GM18858 (cell line): ENCODE results near the gene ZBTB42.
A peak's percentile ranks its signal among the peaks of the same experiment; 100 is the strongest.

ENCODE experiments used
- ATAC-seq: cut with Tn5 transposase; IDR thresholded peaks from one replicate; pipeline ENCODE4 v1.9.1; 2021; ENCODE audit not compliant: unreplicated experiment

Gene ZBTB42

DNA sequence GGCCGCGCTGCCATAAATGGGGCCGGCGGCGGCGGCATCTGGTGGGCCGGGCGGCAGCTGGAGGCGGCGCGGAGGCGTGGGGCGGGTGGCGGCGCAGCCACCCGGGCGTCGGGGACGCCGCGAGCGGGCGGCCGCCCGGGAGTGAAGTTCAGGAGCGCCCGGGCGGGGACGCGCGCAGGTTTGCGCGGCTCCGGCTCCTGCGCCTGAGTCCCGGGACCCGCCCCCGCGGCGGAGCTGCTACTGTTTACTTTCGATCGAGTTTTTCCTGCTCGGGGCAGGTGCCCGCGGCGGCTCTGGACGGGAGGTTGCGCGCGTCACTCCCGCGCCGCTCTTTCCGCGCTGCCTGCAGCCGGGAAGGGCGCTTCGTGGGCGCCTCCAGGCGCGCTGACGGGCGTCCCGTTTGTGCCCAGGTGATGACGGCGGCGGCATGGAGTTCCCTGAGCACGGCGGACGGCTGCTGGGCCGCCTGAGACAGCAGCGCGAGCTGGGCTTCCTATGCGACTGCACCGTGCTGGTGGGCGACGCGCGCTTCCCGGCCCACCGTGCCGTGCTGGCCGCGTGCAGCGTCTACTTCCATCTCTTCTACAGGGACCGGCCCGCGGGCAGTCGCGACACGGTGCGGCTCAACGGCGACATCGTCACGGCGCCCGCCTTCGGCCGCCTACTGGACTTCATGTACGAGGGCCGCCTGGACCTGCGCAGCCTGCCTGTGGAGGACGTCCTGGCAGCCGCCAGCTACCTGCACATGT, at the start of gene ZBTB42:
ZBTB42 (plus strand) TSS at position 331 of the 749 bp plus-strand sequence; CDS start at position 428, 97 bp downstream.
- no peak for ATAC-seq

DNA sequence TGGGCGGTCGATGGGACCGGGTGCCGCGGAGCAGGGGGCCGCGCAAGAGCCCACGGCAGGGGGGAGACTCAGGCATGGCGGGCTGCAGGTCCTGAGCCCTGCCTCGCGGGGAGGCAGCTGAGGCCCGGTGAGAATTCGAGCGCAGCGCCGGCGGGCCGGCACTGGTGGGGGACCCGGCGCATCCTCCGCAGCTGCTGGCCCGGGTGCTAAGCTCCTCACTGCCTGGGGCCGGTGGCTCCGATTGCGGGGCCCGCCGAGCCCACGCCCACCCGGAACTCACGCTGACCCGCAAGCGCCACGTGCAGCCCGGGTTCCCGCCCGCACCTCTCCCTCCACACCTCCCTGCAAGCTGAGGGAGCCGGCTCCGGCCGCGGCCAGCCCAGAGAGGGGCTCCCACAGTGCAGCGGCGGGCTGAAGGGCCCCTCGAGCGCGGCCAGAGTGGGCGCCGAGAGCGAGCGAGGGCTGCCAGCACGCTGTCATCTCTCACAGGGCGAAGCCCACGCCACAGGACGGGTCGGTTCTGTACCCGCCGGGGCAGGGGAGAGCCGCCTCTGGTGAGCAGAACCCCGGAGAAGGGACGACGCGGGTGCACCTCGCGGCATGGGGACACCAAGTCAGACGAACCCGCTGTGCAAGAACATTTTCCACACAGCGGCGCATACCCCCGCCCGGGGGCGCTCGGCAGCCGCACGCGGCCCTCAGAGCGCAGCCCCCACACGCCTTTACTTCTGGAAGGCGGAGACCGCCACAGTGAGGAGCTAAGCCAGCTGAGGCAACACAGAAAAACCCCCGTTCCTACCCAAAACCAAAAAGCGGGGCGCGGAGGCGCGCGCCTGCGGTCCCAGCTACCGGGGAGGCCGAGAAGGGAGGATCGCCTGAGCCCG, 49.1 kb upstream of the ZBTB42 start:
- no peak for ATAC-seq

DNA sequence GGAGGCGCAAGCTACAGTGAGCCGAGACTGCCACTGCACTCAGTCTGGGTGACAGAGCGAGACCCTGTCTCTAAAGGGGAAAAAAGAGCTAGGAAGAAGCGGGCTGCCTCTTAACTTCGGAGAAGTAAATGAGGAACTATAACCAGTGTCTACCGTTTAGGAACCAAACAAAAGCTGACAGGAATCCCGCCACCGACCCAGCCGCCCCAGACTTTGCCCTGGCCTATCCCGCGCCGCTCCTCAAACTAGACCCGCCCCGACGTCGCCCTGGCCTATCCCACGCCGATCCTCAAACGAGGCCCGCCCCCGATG, 48.5 kb upstream of the ZBTB42 start:
- ATAC-seq: peak; percentile 54

DNA sequence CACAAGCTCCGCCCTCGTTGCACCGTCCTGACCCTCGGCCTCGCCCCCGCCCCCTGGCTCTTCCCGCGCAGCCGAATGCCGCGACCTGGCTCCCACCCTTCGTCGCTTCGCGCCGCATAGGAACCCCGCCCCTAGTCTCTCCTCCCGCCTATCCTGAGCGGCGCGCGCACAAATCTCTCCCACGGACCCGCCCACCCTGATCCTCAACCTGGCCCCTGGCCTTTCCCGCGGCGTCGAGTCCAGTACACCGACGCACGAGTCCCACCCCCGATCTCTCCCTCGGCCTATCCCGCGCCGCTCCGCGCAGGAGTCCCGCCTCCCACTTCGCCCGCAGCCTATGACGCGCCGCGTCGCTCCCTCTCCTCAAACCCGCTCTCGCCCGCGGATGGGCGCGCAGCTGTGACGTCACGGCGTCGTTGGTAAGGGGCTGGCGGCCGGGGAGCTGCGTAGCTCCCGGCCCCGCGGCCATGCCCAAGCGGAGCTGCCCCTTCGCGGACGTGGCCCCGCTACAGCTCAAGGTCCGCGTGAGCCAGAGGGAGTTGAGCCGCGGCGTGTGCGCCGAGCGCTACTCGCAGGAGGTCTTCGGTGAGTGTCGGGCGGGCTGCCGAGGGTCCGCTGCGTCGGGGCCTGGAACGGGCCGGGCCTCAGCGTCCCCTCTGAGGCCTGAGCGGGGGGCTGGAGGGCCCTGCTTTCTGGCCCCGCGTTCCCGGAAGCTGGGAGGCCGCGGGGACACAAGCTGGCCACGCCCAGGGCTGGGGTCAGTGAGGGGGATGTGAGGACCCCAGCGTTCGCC, 48.0 kb upstream of the ZBTB42 start, which contains the start of gene SIVA1:
SIVA1 (plus strand) TSS at position 413 of the 793 bp plus-strand sequence; CDS start at position 468, 55 bp downstream.
- ATAC-seq: peak; percentile 88

DNA sequence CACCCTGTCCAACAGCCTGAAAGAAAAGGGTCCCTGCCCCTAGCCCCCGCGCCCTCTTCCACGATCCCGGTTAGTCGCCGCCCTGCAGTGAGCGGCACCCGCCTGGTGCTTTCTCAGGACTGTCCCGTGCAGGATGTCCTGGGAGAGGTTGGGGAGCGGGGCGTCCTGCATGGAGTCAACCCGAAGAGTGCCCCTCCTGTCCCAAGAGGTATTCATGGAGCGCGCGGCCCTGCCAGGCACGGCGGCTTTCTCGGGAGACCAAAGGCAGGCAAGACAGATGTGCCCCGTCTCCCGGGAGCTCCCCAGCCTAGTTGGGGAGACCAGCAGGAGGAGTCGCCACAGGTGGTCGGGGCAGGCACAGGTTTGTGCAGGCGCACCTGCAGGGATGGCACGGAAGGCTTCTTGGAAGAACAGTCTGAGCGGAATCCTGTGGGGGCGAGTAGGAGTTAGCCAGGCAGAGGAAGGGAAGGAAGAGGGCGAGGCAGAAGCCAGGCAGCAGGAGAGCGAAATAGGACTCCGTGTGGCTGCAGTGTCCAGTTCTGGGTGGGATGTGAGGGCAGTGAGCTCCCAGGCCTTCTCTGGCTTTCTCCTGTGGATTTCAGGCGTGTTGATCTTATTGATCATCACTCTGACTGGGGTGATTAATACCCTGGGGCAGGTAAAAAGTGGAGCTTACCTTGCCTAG, 47.2 kb upstream of the ZBTB42 start:
- no peak for ATAC-seq

DNA sequence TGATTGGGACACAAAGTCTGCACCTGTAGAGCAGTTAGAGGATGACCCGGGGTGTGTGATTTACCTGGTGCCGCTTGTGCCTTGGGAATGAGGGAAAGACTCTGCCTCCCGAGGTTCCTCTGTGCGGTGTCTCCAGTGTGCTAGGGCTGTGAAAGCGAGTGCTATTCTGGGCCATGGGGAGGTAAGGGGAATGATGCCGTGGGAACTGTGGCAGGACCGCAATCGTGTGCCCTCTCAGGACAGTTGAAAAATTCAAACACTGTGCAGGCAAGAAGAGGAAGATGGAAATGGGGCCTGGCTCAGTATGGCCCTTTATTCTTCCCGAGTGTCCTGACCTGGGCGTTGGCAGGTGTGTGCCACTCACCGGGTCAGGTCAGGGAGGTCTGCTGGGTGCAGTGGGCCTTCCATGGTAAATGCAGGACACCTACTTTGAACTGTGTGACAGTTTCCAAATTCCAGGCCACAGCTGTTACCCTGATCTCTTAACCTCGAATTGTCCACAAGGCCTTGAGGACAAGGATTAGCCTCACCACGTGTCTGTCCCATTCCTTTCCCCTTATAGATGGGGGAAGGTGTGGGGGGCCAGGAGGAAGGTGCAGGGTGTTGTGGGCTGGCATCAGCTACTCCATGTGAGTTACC, 46.6 kb upstream of the ZBTB42 start:
- no peak for ATAC-seq

DNA sequence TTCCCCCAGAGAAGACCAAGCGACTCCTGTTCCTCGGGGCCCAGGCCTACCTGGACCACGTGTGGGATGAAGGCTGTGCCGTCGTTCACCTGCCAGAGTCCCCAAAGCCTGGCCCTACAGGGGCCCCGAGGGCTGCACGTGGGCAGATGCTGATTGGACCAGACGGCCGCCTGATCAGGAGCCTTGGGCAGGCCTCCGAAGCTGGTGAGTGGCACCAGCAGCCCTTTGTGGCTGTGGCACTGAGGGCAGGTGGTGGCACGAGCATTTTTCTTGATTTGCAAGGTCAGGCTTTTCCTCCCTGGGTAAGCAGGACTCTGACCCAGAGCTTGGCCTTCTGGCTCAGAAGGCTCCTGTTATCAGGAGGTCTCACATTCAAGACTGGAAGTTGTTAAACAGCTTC, 45.3 kb upstream of the ZBTB42 start:
- ATAC-seq: no peak

DNA sequence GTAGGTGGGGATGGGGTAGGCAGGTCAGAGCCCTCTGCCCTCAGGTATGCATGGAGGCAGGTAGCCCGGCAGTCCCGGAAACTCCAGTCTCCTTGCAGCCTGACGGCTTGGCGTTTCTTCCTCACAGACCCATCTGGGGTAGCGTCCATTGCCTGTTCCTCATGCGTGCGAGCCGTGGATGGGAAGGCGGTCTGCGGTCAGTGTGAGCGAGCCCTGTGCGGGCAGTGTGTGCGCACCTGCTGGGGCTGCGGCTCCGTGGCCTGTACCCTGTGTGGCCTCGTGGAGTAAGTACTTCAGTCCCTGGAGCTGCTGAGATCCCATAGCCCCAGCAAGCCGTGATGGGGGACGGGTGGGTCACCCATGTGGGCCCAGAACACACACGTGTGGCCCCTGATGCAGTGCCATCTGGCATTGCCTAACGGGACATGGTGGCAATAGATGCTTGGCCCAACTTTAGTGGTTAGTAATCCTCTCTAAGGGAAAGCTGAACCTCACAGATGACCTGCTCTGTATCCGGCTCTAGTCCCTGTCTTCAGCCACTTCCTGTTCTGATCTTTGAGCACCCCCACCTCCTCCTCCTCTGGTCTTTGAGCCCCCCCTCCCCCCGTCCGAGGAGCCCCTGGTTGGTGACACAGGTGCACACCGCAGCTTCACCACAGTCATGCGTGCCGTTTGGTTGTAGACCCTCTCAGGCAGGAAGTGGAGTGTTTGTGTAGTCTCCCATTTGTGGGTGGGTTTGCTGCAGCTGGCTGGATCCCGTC, 44.2 kb upstream of the ZBTB42 start:
- ATAC-seq: no peak

DNA sequence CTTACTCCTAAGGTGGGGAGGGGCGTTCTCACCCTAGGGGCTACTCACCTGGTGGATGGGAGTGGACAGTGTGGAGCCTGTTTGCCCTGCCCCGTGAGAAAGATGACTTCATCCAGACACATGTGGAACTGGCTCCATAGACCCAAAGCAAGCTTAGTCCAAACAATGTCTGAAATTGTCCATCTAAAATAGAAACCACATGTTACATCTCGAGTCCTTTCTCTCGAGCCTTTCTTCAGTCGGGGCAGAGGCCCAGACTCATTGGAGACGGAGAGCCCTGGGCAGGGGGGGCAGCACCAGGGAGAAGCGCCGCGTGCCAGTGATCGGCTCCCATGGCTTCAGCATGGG, 43.7 kb upstream of the ZBTB42 start:
- ATAC-seq: no peak

DNA sequence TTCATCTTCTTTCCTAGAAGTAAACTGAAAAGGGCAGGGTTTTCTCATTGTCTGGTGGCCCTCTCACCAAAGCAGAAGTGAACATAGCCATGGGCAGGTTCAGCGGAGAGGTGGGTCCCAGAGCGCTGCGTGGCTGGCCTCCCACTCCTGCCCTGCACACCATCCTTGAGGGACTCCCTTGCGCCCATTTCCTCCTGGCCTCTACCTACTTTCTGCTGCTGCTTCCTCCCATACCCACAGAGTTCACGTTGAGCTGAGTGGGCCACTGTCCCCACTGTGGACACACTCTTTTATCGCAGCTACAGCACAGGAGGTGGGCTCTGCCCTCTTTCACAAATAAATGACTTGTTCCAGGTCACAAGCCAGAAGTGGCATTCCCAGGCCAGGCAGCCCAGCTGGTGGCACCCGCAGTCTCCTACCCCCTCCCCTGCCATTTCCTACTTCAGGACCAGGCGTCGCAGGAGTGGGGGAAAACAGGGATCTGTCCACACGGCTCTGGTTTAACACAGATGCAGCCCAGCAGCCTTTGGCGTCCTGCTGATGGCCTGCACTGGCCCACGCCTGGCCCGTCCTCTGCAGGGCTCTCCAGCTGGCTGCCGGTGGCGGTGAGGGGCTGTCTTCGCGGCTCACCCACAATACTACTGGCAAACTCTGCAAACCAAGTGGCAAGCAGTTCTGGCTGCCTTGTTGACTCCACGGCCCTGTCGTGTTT, 43.1 kb upstream of the ZBTB42 start:
- ATAC-seq: no peak

DNA sequence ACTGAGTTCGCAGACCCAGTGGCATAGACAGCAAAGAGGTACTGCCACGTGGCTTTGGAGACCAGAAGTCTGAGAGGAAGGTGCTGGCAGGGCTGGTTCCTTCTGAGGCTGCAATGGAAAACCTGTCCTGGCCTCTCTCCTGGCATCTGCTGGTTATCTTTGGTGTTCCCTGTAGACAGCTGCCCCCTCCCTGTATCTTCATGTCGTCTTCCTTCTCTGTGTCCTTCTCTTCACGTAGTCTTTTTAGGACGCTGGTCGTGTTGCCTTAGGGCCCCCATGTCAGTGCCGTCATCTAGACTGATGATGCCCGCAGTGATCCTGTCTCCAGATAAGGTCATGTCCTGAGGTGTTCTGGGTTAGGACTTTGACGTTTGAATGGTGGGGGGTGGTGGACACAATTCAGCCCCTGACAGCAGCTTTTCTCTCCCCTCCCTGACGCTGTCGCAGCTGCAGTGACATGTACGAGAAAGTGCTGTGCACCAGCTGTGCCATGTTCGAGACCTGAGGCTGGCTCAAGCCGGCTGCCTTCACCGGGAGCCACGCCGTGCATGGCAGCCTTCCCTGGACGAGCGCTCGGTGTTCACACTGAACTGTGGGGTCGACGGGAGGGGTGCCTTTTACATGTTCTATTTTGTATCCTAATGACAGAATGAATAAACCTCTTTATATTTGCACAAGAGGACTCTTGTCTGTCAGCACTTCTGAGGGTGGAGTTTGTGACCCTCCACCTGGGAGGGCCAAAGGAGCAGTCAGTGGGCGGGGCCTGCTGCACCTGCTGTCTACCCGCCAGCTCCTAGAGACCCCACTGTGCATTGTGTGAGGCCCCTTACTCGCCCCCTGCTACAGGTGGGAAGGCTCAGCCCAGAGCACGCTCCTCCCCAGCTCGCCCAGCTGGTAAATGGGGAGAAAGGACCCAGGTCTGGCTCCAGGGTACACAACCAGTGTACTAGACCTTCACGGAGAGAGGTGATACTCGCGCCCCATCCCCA, 41.6 kb upstream of the ZBTB42 start:
- no peak for ATAC-seq

DNA sequence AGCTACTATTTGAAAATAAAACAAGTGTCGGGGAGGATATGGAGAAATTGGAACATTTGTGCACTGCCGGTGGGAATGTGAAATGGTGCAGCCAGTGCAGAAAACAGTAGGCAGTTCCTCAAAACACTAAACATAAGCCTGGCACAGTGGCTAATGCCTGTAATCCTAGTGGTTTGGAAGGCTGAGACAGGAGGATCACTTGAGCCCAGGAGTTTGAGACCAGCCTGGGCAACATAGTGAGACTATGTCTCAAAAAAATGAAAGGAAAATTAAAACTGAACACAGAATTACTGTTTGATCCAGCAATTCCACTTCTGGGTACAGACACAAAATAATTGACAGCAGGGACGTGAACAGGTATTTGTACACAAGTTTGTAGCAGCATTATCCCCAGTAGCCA, 35.4 kb upstream of the ZBTB42 start:
- ATAC-seq: no peak

DNA sequence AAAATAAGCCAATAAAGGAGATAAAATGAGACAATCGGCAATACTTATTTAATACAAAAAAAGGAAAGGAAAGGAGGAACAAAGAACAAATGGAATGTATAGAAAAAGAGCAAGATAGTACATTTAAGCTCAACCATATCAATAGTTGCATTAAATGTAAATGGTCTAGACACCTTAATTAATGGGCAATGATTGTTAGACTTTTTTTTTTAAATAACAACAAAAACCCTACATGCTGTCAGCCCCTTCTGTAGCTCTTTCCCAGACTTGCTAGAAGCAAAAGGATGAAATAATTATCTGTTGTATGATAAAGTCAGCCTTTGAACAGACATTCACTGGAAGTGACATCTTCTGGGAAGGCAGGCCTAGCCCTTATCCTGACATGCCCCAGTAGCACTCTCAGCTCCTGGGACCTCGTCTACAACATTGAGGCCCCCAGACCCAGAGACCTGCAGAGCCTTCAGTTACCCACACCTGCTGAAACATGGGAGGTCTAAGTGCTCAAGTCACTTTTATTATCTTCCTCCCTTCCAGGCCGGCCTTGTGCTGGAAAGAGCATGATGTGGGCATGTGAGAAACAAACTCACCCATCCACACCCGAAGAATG, 34.5 kb upstream of the ZBTB42 start:
- ATAC-seq: no peak

DNA sequence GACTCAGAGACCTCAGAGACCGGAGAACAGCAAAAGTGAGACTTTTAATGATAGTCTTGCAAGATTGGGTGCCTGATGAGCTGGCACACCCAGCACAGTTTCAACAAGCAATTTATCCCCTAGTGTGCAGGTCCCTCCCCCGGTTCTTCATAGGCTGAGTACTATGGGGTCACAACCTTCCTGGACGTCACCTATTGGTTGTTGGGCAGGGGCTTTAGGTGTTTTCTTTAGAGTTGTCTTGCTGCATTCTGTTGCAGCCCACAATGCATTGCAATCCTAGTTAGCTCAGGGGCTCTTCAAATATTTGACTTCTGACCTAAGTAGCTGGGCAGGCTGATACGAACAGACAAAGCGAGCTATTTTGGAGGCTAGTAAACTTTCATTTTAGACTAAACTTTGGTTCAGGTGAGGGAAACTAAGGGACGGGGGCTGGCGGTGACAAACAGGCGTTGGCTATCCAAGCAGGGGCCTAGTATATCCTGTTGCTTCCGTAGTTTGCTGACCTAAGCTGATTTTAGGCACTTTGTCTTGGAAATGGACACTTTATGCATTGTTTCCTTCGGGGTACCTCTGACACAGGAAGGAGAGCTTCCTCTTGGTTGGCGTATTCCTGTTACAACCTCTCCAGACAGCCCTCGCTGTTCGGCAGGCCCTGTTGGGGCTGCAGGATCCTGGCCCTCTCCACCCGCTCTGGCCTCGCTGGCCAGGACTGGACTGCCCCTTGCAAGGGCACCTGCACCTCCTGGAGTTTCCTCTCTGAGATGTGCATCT, 33.9 kb upstream of the ZBTB42 start:
- ATAC-seq: no peak

DNA sequence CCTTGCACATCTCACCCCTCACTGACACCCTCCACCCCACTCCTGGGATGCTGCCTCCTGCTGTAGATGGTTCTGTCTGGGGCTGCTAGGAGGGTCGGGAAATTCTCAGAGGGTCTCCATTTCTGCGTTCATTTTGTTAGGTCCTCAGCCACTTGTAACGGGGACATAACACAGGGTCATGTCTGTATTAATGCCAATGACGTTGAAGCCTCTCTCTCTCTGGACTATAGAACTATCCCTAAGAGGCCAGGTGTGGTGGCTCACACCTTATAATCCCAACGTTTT, 33.3 kb upstream of the ZBTB42 start:
- ATAC-seq: no peak

DNA sequence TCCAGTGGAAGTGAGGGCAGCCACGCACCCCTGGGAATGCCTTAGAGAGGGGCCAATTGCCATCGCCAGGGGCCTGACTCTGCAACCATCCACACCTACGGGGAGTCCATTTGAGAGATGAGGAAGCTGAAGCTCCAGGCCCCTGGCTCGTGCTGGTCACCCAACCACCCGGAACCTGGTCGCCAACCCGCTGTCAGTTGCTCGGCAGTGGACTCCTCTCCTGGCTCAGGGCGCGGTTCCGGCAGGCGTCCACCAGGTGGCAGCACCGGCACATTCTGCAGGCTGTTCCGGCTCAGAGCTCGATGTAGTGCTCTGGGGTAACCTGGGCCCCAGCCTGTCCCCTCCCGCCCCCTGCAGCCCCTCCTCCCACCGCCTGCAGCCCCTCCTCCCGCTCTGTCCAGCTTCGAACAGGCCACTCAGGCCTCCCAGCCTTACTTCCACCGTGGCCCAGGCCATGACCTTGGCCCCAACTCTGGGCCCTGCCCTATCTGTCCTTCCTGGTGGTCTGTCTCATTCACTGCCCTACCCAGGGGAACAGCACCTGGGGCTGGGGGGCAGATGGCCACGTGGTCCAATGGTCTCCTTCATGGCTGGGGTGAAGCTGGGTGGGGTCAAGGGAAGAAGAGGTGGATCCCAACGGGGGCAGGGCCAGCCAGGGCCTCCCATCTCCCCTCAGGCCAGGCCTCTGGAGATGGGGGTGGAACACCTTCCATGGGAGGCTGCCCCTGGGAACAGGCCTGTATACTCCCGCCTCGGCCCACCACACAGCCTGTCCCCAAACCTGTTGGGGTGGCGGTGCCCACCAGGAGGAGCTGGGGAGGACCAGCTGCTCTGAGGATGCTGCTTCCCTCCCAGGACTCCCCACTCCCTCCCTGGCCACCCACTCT, 32.2 kb upstream of the ZBTB42 start:
- ATAC-seq: no peak
